AG10803 (cell line): ENCODE results near the gene L1CAM.

Experiments
- DNase-seq: peaks from one replicate; pipeline ENCODE4 v3.0.0; 2010; ENCODE audit warnings: low read depth
- H3K4me3 ChIP-seq: 2 replicates; pipeline ENCODE4 v1.5.1; 2011; ENCODE audit warnings: mild to moderate bottlenecking, low read length, control low read depth
- CTCF ChIP-seq: conservative IDR thresholded peaks from 2 replicates; pipeline ENCODE4 v1.5.1; 2011; ENCODE audit warnings: mild to moderate bottlenecking, low read length, control low read depth, inconsistent platforms

The L1CAM gene

GRCh38 chrX:153828308-153828707 is 57.7 kb downstream of the L1CAM start:
- H3K4me3 ChIP-seq: no peak overlapping the region
- DNase-seq: no peak
- no peak for TF ChIP-seq CTCF

GRCh38 chrX:153827903-153828302 is 58.1 kb downstream of the L1CAM start:
- no peak for DNase-seq
- no peak for TF ChIP-seq CTCF
- H3K4me3 ChIP-seq: no peak overlapping the region

GRCh38 chrX:153827016-153827415 is 59.0 kb downstream of the L1CAM start:
- TF ChIP-seq CTCF: no peak
- no peak overlapping the region for H3K4me3 ChIP-seq
- DNase-seq: no peak

- TF ChIP-seq CTCF: no peak
- no peak overlapping the region for H3K4me3 ChIP-seq
- no peak for DNase-seq
These were observed 60.9 kb downstream of the L1CAM start for GRCh38 chrX:153825042-153825441.

- TF ChIP-seq CTCF: no peak
- no peak for DNase-seq
These were observed 61.6 kb downstream of the L1CAM start for GRCh38 chrX:153824348-153824747.

GRCh38 chrX:153821066-153821465 is 64.9 kb downstream of the L1CAM start:
- no peak for DNase-seq
- TF ChIP-seq CTCF: no peak
- H3K4me3 ChIP-seq: no peak overlapping the region

More at GRCh38 chrX:153824348-153824747, 61.6 kb downstream of the L1CAM start:
- H3K4me3 ChIP-seq: no peak overlapping the region

- no peak for DNase-seq
These were observed 65.4 kb downstream of the L1CAM start for GRCh38 chrX:153820601-153821000.

More at GRCh38 chrX:153820601-153821000, 65.4 kb downstream of the L1CAM start:
- no peak overlapping the region for H3K4me3 ChIP-seq
- TF ChIP-seq CTCF: no peak
